GM18517 (cell line): ENCODE measurements around the gene RABL2A.
A peak's percentile ranks its signal among the peaks of the same experiment; 100 is the strongest.
"Not testable (repeated sequence)": the region's sequence is repeated elsewhere in the genome, so short reads cannot be mapped to it uniquely, and the experiment has no call there.

ENCODE experiments used
- ATAC-seq: cut with Tn5 transposase; IDR thresholded peaks from one replicate; pipeline ENCODE4 v1.9.1; 2021; ENCODE audit warnings: mild to moderate bottlenecking, moderate library complexity; ENCODE audit not compliant: unreplicated experiment

Gene RABL2A

DNA sequence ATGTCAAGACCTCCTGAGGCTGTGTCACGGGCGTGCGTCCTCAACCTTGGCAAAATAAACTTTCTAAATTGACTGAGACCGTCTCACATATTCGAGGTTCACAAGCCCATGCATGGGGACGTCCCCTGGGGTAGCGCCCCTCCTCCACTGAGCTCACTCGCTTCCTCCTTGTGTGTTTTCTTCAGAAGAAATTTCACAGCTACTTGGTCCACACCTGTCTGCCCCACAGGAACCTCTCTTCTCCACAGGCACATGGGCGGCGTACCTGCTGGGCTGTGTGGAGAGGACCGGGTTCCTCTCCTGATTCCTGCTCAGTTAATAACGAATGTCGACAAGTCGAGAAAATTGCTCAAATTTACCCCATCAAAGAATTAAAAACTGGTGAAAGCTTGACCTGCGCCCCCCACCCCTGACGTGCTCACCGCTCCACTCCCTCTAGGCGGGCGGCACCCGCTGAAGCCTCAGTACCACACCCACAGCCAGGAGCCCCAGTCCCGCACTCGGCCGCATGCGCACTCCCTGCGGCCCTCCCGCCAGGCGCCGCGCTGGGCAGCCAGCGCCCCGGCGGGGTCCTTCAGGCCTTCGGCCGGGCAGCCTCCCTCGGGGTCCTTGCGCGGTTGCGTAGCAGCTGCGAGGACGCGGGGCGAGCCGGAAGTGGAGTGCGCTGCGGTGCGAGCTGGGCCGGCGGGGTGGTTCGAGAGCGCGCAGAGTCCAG lies at the start of gene RABL2A:
Gene RABL2A, plus strand, starts transcription at position 651 of the 715 bp plus-strand sequence. CDS start 1,341 bp downstream, outside the sequence.
- ATAC-seq: peak; percentile 94

- not testable (repeated sequence) for ATAC-seq
Observed at GRCh38 chr2:113578508-113578907, 48.6 kb upstream of the RABL2A start.

DNA sequence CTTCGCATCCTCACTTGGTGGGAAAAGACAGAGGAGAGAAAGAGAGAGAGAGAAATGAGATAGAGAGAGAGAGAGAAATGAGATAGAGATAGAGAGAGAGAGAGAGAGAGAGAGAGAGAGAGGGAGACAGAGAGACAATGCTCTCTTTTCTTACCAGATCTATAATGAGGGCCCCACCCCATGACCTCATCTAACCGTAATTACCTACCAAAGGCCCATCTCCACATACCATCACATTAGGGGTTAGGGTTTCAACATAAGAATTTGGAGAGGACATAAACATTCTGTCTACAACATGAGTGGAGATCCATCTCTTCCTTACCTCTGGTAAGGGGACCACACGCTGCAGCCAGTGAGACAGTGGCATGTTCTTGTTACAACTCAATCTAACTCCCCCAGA lies 44.6 kb upstream of the RABL2A start:
- ATAC-seq: not testable (repeated sequence)

DNA sequence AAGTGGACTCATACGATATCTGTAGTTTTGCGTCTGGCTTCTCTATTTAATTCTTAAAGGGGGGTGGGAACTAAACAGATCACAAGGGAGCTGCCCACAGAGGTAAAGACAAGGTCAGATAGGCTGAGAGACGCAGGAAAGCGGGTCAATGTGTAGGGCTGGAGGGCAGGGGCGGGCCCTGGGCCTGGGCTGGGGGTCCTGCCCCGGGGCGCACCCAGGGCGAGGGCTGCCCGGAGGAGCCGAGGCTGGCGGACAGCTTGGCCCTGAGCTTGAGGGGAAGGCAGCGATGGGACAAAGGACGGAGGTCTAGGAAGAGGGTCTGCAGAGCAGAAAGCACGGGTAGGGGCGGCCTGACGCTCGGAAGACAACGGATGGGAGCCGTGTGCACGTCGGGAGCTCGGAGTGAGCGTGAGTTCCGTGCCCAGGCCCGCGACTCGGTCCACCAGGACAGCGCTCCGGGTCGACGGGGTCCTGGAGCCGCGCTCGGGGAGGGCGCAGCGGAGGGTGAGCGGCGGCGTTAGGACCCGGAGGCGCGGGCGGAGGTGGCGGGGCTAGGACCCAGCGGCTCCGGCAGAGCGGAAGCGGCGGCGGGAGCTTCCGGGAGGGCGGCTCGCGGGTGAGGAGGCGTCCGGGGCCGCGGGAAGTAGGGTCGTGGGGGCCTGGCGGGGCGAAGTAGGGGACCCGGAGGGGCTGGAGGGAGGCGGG lies 43.4 kb upstream of the RABL2A start:
- ATAC-seq: not testable (repeated sequence)

DNA sequence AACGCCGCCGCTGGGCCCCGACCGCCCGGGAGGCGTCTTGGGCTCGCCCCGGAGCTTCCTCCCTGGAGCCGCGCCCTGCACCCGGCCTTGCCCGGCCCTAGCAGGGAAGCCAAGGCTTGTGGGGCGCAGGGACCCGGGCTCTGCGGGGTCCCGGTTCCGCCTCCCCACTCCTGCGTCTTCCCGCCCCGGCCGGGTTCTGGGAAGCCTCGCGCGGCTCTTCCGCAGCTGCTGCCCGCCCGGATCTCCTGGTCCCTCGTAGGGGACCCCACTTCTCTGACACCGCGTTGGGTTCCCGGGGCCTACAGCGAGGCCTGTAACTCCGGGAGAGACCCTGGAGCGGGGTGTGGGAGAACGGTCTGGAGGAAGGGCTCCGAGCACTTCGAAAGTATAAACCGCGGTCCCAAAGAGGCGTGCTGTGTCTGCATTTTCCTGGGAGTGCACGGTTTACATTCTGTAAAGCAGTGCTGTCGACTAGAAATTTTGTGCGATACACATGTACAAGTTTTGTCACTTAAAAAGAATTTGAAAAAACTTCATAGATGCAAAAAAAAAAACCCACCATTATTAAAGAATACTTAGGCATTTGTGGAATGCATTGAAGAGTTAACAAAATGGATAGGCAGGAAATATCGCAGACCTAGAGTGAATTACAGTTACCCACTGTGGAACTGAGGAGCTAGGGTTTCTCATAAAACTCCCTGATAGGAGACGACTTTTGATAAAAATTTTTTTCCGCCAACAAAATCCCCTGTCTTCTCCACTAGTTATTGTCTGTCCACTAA lies 42.6 kb upstream of the RABL2A start:
- not testable (repeated sequence) for ATAC-seq

- not testable (repeated sequence) for ATAC-seq
Observed at GRCh38 chr2:113587201-113587600, 39.9 kb upstream of the RABL2A start.

DNA sequence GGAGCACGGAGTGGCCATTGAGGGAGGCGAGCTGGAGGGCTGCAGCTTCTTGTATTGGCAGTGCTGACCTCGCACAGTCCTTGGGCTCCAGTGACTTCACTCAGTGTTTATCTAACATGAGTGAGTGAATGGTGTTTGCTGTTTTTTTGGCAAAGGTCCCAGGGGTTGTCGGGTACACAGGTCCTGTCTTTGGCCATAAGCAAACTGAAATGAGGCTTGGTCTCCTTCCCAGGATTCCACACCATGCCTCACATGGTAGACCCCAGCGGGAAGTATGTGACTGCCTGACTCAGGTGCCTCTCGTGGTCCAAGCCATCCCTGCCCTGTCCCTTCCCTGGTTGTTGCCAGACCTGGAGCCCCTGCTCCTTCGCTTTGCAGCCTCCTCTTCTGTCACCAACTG lies 37.5 kb upstream of the RABL2A start:
- not testable (repeated sequence) for ATAC-seq

DNA sequence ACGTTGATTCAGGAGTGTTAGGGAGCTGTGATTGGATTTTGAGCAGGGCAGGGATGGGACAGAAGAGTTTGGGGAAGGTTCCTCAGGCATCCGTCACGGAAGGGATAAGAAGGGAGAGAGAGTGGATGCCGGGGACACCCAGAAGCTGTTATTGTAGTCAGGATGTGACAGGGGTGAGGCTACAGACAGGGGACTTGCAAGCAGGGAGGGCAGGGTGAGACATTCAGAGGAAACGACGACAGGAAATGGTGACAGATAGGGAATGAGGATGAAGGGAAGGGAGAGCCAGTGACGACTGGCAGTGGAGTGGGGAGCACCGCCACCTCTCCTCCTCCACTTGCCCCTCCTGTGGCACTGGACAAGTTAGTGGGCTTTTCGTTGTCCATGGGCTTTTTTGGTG lies 35.1 kb upstream of the RABL2A start:
- not testable (repeated sequence) for ATAC-seq

GRCh38 chr2:113593280-113593679 lies 33.8 kb upstream of the RABL2A start:
- not testable (repeated sequence) for ATAC-seq

GRCh38 chr2:113595725-113596124 lies 31.3 kb upstream of the RABL2A start:
- not testable (repeated sequence) for ATAC-seq

- not testable (repeated sequence) for ATAC-seq
Observed at GRCh38 chr2:113597164-113597563, 29.9 kb upstream of the RABL2A start.

DNA sequence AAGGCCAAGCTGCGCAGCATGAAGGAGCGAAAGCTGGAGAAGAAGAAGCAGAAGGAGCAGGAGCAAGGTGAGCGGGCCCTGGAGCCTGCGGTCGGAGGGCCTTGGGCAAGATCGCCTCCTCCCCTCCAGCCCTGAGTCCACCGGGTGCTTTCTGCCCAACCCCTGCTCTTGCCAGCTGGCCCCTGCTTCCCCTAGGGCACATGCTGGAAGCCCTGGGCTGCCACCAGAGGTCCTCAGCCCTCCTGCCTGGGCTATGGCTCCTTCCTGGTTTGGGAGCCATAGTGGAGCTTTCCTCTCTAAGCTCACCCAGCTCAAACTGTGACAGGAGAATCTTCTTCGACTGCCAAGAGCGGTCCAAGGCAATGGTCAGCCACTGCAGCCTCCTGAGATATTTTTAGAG lies 29.5 kb upstream of the RABL2A start:
- ATAC-seq: not testable (repeated sequence)

DNA sequence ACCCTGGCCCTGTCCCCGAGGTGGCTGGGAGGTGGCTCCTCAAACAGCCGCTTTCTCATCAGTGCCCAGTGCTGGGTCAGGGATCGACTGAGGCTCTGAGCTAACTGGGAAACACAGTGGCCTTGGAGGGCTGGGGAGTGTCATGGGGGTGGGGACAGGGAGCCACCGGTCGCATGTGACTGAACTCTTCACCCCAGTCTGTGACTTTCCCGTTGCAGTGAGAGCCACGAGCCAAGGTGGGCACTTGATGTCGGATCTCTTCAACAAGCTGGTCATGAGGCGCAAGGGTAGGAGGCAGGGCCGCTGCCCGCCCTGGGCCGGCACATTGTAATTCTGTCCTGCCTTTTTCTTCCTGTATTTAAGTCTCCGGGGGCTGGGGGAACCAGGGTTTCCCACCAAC lies 28.9 kb upstream of the RABL2A start:
- not testable (repeated sequence) for ATAC-seq

- ATAC-seq: not testable (repeated sequence)
Observed at GRCh38 chr2:113598738-113599137, 28.3 kb upstream of the RABL2A start.

DNA sequence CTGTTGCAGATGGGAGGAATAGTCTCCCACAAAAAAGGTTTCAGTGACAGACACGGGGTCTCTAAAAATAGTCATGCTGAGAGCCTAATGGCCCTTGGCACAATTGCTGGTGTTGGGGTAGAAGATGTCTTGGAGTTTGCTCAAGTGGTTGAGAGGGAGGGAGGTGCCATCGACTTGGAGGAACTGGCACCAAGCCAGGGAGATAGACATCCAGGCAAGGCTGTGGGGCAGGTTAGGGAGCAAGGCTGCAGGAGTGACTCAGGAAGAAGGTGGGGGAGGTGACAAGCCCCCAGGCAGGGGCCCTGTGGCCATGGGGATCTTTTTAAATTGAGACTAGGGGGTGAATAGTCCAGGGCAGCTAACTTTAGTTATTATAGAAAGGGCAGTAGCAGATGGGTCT lies 27.9 kb upstream of the RABL2A start:
- not testable (repeated sequence) for ATAC-seq

DNA sequence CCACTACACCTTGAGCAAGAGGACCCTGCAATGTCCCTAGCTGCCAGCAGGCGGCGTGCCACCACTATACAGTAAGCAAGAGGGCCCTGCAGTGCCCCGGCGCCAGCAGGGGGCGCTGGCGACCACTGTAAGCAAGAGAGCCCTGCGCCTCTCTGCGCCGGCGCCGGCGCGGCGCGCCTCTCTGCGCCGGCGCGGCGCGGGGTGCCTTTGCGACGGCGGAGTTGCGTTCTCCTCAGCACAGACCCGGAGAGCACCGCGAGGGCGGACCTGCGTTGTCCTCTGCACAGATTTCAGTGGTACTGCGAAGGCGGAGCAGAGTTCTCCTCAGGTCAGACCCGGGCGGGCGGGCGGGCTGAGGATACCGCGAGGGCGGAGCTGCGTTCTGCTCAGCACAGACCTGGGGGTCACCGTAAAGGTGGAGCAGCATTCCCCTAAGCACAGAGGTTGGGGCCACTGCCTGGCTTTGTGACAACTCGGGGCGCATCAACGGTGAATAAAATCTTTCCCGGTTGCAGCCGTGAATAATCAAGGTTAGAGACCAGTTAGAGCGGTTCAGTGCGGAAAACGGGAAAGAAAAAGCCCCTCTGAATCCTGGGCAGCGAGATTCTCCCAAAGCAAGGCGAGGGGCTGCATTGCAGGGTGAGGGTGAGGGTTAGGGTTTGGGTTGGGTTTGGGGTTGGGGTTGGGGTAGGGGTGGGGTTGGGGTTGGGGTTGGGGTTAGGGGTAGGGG lies 24.9 kb upstream of the RABL2A start:
- not testable (repeated sequence) for ATAC-seq

- no peak for ATAC-seq
Observed at GRCh38 chr2:113602869-113603466, 24.1 kb upstream of the RABL2A start.

DNA sequence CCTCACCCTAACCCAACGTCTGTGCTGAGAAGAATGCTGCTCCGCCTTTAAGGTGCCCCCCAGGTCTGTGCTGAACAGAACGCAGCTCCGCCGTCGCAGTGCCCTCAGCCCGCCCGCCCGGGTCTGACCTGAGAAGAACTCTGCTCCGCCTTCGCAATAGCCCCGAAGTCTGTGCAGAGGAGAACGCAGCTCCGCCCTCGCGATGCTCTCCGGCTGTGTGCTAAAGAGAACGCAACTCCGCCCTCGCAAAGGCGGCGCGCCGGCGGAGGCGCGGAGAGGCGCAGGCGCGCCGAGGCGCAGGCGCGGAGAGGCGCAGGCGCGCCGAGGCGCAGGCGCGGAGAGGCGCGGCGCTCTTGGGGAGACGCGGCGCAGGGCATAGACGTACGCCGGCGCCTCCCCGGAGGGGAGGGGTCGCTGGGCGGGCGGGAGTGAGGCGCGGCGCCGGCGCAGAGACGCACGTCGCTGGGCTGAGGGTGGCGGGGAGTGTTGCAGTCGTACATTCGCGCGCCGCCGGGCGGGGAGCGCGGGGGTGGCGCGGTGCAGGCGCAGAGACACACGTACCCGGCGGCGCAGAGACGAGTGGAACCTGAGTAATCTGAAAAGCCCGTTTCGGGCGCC lies 23.5 kb upstream of the RABL2A start:
- ATAC-seq: peak; percentile 75

DNA sequence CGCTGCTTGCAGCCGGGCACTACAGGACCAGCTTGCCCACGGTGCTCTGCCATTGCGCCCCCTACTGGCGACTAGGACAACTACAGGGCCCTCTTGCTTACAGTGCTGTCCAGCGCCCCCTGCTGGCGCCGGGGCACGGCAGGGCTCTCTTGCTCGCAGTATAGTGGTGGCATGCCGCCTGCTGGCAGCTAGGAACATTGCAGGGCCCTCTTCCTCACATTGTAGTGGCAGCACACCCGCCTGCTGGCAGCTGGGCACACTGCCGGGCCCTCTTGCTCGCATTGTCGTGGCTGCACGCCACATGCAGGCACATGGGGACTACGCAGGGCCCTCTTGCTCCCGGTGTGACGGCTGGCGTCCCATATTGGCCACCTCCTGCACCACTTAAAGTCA lies 23.0 kb upstream of the RABL2A start:
- peak; percentile 35 for ATAC-seq

DNA sequence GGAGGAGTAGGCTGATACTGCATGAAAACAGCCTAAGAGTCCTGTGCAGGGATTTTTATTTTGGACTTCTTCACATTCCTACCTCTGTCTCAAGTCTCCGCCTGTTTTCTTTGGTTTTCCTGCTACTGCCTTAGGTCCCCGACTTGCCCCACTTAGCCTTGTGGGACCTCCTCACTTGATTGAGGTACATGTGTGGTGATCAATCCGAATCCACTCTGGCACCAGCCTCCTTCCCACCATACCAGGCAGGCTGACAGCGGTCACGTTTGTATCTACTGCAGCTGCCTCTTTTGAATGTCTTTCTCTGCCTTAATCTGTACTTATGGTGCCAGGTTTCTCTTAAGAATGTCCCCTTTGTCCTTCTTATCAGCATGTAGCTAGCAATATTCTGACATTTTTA lies 22.4 kb upstream of the RABL2A start:
- ATAC-seq: not testable (repeated sequence)
